ENCODE results near the gene SPATA6L.
"Not testable (repeated sequence)": the region's sequence is repeated elsewhere in the genome, so short reads cannot be mapped to it uniquely, and the experiment has no call there.

SPATA6L gene

DNA sequence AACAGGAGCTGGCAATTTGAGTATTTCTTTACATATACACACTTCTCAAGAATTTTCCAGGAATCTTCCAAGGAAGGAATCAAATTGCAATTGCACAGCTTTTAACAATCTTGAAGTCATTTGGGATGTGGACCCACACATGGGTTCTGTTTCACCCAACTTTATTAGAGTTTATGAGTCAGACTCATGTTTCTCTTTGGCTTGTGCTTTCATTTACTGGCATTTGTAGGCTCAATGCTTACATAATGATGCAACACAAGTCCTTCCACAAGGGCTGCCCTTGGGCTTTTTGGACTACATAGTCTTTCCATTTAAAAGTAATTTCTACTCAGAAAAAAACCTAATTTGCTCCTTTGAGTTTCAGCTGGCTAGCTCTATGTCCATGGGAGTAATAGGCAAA, 8.5 kb upstream of the SPATA6L start:
- no peak for DNase-seq

- DNase-seq: no peak
Measured at GRCh38 chr9:4671737-4672136, 5.5 kb upstream of the SPATA6L start.

DNA sequence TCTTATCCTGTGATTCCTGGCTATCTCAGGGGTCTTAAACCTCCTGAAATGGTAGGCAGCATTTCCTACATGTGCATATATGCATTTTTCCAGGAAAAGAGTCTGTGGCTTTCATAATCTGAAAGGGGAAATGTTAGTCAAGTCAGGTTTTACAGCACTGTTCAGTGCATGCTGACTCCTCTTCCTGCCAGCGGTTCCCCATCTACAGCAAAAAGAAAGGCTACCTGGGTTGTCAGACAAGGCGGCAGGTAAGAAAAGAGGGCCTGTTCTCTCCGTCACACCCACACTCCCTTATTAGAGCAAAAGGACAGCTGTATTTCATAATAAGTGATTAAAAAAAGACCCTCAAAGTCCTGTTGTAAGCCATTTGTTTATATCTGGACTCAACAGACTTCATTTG, 4.3 kb upstream of the SPATA6L start:
- no peak for DNase-seq

- no peak for DNase-seq
Measured at GRCh38 chr9:4669890-4670289, 3.6 kb upstream of the SPATA6L start.

DNA sequence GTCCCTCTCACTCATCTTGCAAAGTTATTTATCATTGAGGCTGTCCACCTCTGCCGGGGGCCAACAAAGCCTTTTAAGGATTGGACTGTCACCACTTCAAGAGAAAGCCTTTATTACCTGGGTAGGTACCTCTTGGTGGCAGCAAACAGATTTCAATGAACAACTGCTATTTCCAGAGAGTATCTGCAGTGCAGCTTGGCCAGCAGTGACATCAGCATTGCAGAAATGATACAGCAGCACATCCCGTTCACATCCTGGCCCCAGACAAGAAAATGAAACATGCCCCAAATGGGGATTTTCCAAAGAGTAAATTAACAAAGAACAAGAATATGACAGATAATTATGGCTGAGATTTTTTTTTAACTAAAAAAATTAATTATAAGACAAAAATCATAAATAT, 2.3 kb upstream of the SPATA6L start:
- DNase-seq: no peak

- no peak for DNase-seq
Measured at GRCh38 chr9:4667681-4668080, 1.4 kb upstream of the SPATA6L start.

GRCh38 chr9:4665357-4665756, 923 bp downstream of the SPATA6L start:
- no peak for DNase-seq

- no peak for DNase-seq
Measured at GRCh38 chr9:4663956-4664355, 2.3 kb downstream of the SPATA6L start.

- peak; percentile 8 for DNase-seq
Measured at GRCh38 chr9:4662989-4663792, 3.1 kb downstream of the SPATA6L start.

- DNase-seq: peak; percentile 86
Measured at GRCh38 chr9:4662108-4662988, 3.9 kb downstream of the SPATA6L start, which contains the start of gene PLPP6. TSS of gene PLPP6 (plus strand) at chr9:4662294. CDS start at chr9:4662376, 82 bp downstream.

DNA sequence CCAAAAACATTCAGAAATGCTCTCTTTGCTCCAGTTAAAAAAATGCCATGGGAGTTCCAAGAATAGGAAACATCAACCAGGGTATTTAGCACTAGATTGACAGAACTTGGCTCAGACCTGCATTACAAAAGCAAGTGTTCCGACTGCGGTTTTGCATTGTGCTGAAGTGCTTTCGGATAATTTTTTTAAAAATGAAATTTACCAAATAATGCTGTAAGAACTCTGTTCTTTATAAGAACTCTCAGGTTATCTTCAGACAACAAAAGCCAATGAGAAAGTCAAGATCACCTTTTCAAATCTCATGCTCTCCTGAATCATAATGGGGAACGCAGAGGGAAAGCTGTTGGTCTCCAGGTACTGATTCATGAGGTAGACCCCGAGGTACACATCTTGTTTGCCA, 4.7 kb downstream of the SPATA6L start:
- DNase-seq: no peak

DNA sequence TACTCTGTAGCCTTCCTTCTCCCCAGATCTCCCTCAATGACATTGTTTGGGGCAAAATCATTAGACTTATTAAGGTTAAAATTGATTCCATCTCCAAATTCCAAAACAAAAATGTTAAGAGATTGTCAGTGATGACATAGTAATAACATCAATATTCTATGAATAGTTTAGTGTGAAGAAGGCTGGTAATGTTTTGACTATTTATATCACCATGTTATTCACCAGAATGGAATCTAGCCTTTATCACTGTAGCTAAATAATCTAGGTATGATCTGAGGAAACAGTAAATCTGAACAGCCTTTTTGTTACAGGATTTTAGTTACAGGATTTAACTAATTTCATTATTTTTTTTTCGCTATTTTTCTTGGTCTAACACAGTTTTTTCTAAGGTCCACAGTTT, 5.1 kb downstream of the SPATA6L start:
- DNase-seq: no peak

DNA sequence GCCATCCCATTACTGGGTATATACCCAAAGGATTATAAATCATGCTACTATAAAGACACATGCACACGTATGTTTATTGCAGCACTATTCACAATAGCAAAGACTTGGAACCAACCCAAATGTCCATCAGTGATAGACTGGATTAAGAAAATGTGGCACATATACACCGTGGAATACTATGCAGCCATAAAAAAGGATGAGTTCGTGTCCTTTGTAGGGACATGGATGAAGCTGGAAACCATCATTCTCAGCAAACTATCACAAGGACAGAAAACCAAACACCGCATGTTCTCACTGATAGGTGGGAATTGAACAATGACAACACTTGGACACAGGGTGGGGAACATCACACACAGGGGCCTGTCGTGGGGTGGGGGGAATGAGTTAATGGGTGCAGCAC, 5.6 kb downstream of the SPATA6L start:
- not testable (repeated sequence) for DNase-seq

- DNase-seq: no peak
Measured at GRCh38 chr9:4657426-4658159, 8.7 kb downstream of the SPATA6L start.

DNA sequence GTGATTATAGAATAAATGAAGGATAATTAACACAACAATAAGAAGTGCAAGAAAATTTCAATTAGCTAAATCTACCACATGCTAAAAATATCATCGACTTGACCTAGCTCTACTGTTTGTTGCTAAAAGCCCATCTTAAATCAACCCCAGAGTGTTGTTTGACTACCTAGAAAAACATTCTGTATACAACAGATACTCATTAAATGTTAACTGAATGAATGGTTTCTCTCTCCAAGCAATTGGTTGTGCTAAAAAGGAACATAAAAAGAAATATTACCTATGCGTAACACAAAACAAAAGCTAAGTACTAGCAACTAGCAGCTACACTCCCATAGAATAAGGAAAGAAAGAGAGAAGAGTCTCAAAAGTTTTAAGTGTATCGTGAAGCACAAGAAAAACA, 9.7 kb downstream of the SPATA6L start:
- DNase-seq: no peak

GRCh38 chr9:4656196-4656595, 10.1 kb downstream of the SPATA6L start:
- DNase-seq: not testable (repeated sequence)

GRCh38 chr9:4654538-4654937, 11.7 kb downstream of the SPATA6L start:
- no peak for DNase-seq

GRCh38 chr9:4654084-4654483, 12.2 kb downstream of the SPATA6L start:
- no peak for DNase-seq

DNA sequence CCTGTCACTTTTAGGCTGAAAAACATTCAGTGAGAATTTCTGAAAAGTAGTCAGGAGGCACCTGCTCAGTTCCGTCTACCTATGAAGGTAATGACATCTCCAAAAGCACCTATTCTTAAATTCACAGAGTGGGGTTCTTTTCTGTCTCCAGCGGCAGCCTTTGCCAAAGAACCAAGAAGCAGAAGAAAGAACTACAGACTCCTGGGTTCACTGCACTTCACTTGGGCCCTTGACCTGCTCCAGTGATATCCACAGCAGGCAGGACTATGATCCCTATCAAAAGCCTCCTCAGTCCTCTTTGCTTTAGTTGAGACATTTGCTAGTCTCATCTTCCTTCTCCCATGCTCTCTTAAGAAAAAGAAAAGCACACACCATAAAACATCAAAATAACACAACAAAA, 23.9 kb downstream of the SPATA6L start:
- DNase-seq: no peak

- peak; percentile 34 for DNase-seq
Measured at GRCh38 chr9:4640027-4640426, 26.3 kb downstream of the SPATA6L start.

GRCh38 chr9:4639420-4639819, 26.9 kb downstream of the SPATA6L start:
- DNase-seq: no peak

GRCh38 chr9:4638968-4639367, 27.3 kb downstream of the SPATA6L start:
- no peak for DNase-seq

- no peak for DNase-seq
Measured at GRCh38 chr9:4630836-4631235, 35.4 kb downstream of the SPATA6L start.
